Measurements from ENCODE around the gene PDGFB.

DNA sequence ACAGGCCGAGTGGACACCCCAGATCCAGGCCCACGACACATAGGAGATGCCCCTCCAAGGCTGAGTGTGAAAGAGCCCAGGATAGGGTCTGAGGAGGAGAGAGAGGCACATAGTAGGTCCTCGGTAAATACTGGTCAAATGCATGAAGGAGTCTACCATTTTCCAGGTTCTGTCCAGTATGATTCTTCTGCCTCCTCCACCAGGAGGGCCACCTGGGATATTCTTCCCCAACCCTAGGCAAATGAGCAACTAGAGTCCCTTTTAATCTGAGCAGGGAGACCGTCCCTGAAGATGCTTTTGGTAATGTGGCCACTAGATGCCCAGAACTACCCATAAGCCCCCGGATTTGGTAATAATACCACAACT, 6.7 kb downstream of the PDGFB start:
- TF ChIP-seq, protein P1, sequence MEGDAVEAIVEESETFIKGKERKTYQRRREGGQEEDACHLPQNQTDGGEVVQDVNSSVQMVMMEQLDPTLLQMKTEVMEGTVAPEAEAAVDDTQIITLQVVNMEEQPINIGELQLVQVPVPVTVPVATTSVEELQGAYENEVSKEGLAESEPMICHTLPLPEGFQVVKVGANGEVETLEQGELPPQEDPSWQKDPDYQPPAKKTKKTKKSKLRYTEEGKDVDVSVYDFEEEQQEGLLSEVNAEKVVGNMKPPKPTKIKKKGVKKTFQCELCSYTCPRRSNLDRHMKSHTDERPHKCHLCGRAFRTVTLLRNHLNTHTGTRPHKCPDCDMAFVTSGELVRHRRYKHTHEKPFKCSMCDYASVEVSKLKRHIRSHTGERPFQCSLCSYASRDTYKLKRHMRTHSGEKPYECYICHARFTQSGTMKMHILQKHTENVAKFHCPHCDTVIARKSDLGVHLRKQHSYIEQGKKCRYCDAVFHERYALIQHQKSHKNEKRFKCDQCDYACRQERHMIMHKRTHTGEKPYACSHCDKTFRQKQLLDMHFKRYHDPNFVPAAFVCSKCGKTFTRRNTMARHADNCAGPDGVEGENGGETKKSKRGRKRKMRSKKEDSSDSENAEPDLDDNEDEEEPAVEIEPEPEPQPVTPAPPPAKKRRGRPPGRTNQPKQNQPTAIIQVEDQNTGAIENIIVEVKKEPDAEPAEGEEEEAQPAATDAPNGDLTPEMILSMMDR (IDR thresholded peaks at IDR 0.05; ENCODE audit: insufficient read depth, low read depth, low read length) = no peak
- TF ChIP-seq EZH2 (IDR thresholded peaks at IDR 0.05; ENCODE audit: insufficient read depth, low read length) = no peak
